Measurements from ENCODE around the gene SEMA7A. TPM values are rescaled to one million over a fixed set of nuclear protein-coding genes. Genes with fewer than 3 reads are reported as not detected.

SEMA7A gene
- total RNA-seq, 2 donors from 2014 or later: 8.1 to 8.2 TPM

DNA sequence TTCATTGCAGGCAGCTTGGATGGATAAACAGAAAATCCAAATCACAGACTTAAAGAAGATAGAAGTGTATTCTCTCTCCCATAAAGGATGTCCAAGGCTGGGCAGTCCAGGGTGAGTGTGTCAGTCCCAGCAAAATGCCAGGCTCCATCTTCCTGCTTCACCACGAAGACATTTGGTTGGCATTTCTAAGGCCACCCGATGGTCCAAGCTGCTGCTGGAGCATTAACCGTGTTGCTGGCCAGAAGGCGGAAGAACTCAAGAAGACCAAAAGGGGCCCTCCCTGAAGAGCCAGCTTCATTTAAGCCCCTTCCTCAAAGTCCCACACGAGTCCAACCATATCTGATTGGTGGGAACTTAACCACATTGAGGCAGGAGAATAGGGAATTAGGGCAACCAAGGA is 63.3 kb downstream of the SEMA7A start:
- WGBS, 2 experiments (ENCODE audit: insufficient coverage in 1 of 2, insufficient read length in 1 of 2): 91 to 96% methylated on average over 5 of the region's 5 CpGs
- H3K27me3 ChIP-seq (ENCODE audit: control insufficient read depth, insufficient read depth, low read length, poor library complexity, severe bottlenecking): no peaks in the 10 kb centered on the region
- peaks cover 2% of the 10 kb centered on the region for H3K27me3 Mint-ChIP-seq (ENCODE audit: insufficient read depth)

DNA sequence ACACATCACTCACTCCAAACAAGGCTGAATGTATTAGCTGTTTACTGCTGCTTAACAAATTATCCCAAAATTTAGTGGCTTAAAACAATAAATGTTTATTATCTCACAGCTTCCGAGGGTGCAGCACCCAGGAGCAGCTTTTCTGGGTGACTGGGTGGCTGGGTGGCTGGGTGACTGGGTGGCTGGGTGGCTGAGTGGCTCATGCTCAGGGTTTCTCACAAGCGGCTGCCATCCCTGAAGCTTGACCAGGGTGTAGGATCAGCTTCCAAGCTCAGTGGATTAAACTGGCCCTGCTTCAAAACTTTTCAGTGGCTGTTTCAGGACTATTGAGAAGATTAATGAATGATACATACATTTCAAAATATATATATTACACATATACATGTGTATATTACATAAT is 64.0 kb downstream of the SEMA7A start:
- TF ChIP-seq, protein P1, sequence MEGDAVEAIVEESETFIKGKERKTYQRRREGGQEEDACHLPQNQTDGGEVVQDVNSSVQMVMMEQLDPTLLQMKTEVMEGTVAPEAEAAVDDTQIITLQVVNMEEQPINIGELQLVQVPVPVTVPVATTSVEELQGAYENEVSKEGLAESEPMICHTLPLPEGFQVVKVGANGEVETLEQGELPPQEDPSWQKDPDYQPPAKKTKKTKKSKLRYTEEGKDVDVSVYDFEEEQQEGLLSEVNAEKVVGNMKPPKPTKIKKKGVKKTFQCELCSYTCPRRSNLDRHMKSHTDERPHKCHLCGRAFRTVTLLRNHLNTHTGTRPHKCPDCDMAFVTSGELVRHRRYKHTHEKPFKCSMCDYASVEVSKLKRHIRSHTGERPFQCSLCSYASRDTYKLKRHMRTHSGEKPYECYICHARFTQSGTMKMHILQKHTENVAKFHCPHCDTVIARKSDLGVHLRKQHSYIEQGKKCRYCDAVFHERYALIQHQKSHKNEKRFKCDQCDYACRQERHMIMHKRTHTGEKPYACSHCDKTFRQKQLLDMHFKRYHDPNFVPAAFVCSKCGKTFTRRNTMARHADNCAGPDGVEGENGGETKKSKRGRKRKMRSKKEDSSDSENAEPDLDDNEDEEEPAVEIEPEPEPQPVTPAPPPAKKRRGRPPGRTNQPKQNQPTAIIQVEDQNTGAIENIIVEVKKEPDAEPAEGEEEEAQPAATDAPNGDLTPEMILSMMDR (conservative IDR thresholded peaks at IDR 0.05): no peak
- Mint-ChIP-seq H3K9me3 (no peaks in the 10 kb centered on the region), H3K36me3 (ENCODE audit: low read depth) (no peaks in the 10 kb centered on the region), H3K27ac (no peak overlapping the region), H3K27me3 (ENCODE audit: insufficient read depth) (peaks cover 2% of the 10 kb centered on the region), H3K4me3 (no peak overlapping the region), H3K4me1 (peaks cover 17% of the 10 kb centered on the region)
- whole genome bisulfite sequencing, 2 experiments (ENCODE audit: insufficient coverage in 1 of 2, insufficient read length in 1 of 2): 91% methylated on average over 2 of the region's 2 CpGs; no CpG with 5 or more reads in 1 of the 2 experiments
- no peaks in the 10 kb centered on the region for H3K27me3 ChIP-seq (ENCODE audit: control insufficient read depth, insufficient read depth, low read length, poor library complexity, severe bottlenecking)
- no peak overlapping the region for H3K9ac ChIP-seq (ENCODE audit: extremely low read depth, low read length, poor library complexity, severe bottlenecking)
- no peaks in the 10 kb centered on the region for H3K36me3 ChIP-seq (ENCODE audit: control insufficient read depth, insufficient read depth, low read length)
- peaks cover 7% of the 10 kb centered on the region for H3K4me1 ChIP-seq (ENCODE audit: control insufficient read depth, insufficient read depth, low read length)
- H3K27ac ChIP-seq (ENCODE audit: low read depth, low read length): no peak overlapping the region
- DNase-seq: no peak
- no peaks in the 10 kb centered on the region for H3K9me3 ChIP-seq (ENCODE audit: control insufficient read depth, low read length)
- no peak overlapping the region for H3K4me3 ChIP-seq (ENCODE audit: low read length)

More for the DNA sequence above, 63.3 kb downstream of the SEMA7A start:
- Mint-ChIP-seq H3K4me1 (peaks cover 16% of the 10 kb centered on the region), H3K9me3 (no peaks in the 10 kb centered on the region), H3K27ac (no peak overlapping the region), H3K4me3 (no peak overlapping the region), H3K36me3 (ENCODE audit: low read depth) (no peaks in the 10 kb centered on the region)
- Histone ChIP-seq H3K27ac (ENCODE audit: low read depth, low read length) (no peak overlapping the region), H3K4me1 (ENCODE audit: control insufficient read depth, insufficient read depth, low read length) (peaks cover under 1% of the 10 kb centered on the region), H3K4me3 (ENCODE audit: low read length) (no peak overlapping the region), H3K9me3 (ENCODE audit: control insufficient read depth, low read length) (no peaks in the 10 kb centered on the region), H3K36me3 (ENCODE audit: control insufficient read depth, insufficient read depth, low read length) (no peaks in the 10 kb centered on the region), H3K9ac (ENCODE audit: extremely low read depth, low read length, poor library complexity, severe bottlenecking) (no peak overlapping the region)
- TF ChIP-seq, protein P1 (conservative IDR thresholded peaks at IDR 0.05): no peak
- DNase-seq: no peak

DNA sequence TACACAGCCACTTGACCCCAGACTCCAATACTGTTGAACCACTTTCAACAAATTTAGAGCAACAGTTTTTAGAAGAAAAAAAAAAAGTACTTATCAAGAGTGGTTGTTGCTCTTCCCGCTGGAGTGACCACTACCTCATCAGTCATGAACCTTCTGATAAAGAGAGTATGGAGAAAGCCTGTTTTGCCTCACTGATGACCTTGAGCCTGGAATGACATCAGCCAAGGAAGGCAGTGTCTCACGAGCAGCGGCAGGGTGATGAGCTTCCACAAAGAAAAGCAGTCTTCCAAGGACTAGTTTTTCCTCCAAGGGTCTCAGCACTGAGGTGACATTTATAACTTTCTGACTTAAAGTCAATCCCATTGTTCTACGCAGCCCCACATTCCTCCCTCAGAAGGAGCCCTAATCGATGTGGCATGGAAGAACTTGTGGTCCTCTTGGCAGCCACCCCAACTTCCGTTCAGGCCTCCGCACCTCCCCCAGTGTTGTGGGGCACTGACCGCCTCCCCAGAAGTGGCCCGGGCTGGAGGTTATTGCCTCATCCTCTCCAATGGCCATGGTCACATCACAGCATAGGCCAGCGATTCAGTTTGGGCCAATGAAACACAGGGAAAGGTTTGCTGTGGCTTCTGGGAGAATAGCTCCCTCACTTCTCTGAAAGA is 64.5 kb downstream of the SEMA7A start:
- Mint-ChIP-seq H3K9me3 (no peaks in the 10 kb centered on the region), H3K4me3 (no peak overlapping the region), H3K27me3 (ENCODE audit: insufficient read depth) (peaks cover 2% of the 10 kb centered on the region), H3K27ac (peak overlapping the region; percentile 21), H3K4me1 (peaks cover 20% of the 10 kb centered on the region), H3K36me3 (ENCODE audit: low read depth) (no peaks in the 10 kb centered on the region)
- Histone ChIP-seq H3K4me3 (ENCODE audit: low read length) (no peak overlapping the region), H3K27ac (ENCODE audit: low read depth, low read length) (no peak overlapping the region), H3K9ac (ENCODE audit: extremely low read depth, low read length, poor library complexity, severe bottlenecking) (no peak overlapping the region), H3K27me3 (ENCODE audit: control insufficient read depth, insufficient read depth, low read length, poor library complexity, severe bottlenecking) (no peaks in the 10 kb centered on the region), H3K4me1 (ENCODE audit: control insufficient read depth, insufficient read depth, low read length) (peaks cover 8% of the 10 kb centered on the region), H3K9me3 (ENCODE audit: control insufficient read depth, low read length) (no peaks in the 10 kb centered on the region), H3K36me3 (ENCODE audit: control insufficient read depth, insufficient read depth, low read length) (no peaks in the 10 kb centered on the region)
- 80 to 83% methylated on average over 7 to 10 of the region's 10 CpGs for WGBS, 2 experiments (ENCODE audit: insufficient coverage in 1 of 2, insufficient read length in 1 of 2)
- TF ChIP-seq, protein P1 (conservative IDR thresholded peaks at IDR 0.05): no peak
- no peak for DNase-seq

Data from endodermal cell (in vitro differentiated cells).